Breast epithelium (tissue), 3 donors: ENCODE measurements around the gene CDH26.

Source experiments
- POLR2AphosphoS5 ChIP-seq, 3 donors: sonication (generic); formaldehyde crosslinking; IDR thresholded peaks; one replicate each; pipeline ENCODE4 v1.6.1; 2017; ENCODE audit warnings: antibody characterized with exemption in 3 of 3
- TF ChIP-seq, protein P1 (sequence below), 3 donors: fragments of 450-650 bp; IDR thresholded peaks; one replicate each; pipeline ENCODE4 v1.5.1; 2016 to 2017; ENCODE audit warnings: antibody characterized with exemption in 3 of 3, mild to moderate bottlenecking in 3 of 3, moderate library complexity in 3 of 3

DNA sequence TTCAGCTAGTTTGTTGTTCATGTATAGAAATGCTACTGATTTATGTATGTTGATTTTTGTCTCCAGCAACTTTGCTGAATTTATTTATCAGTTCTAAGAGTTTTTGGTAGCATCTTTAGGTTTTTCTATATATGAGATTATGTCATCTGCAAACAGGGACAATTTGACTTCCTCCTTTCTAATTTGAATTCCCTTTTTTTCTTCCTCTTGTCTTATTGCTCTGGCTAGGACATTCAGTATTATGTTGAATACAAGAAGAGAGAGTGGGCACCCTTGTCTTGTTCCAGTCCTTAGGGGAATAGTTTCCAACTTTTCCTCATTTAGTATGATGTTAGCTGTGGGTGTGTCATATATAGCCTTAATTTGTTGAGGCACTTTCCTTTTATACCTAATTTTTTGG, 58.2 kb downstream of the CDH26 start:
- TF ChIP-seq, protein P1, sequence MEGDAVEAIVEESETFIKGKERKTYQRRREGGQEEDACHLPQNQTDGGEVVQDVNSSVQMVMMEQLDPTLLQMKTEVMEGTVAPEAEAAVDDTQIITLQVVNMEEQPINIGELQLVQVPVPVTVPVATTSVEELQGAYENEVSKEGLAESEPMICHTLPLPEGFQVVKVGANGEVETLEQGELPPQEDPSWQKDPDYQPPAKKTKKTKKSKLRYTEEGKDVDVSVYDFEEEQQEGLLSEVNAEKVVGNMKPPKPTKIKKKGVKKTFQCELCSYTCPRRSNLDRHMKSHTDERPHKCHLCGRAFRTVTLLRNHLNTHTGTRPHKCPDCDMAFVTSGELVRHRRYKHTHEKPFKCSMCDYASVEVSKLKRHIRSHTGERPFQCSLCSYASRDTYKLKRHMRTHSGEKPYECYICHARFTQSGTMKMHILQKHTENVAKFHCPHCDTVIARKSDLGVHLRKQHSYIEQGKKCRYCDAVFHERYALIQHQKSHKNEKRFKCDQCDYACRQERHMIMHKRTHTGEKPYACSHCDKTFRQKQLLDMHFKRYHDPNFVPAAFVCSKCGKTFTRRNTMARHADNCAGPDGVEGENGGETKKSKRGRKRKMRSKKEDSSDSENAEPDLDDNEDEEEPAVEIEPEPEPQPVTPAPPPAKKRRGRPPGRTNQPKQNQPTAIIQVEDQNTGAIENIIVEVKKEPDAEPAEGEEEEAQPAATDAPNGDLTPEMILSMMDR (IDR thresholded peaks at IDR 0.05), result no peak
- TF ChIP-seq POLR2AphosphoS5 (IDR thresholded peaks at IDR 0.05), result no peak
